Bone marrow (tissue), 2 donors: ENCODE measurements around the gene SF1.
A peak's percentile ranks its signal among the peaks of the same experiment; 100 is the strongest.

Experiments
- DNase-seq, 2 donors: peaks; one replicate each; lab custom pipeline; 2025; lab: John Stamatoyannopoulos, UW

SF1 gene

DNA sequence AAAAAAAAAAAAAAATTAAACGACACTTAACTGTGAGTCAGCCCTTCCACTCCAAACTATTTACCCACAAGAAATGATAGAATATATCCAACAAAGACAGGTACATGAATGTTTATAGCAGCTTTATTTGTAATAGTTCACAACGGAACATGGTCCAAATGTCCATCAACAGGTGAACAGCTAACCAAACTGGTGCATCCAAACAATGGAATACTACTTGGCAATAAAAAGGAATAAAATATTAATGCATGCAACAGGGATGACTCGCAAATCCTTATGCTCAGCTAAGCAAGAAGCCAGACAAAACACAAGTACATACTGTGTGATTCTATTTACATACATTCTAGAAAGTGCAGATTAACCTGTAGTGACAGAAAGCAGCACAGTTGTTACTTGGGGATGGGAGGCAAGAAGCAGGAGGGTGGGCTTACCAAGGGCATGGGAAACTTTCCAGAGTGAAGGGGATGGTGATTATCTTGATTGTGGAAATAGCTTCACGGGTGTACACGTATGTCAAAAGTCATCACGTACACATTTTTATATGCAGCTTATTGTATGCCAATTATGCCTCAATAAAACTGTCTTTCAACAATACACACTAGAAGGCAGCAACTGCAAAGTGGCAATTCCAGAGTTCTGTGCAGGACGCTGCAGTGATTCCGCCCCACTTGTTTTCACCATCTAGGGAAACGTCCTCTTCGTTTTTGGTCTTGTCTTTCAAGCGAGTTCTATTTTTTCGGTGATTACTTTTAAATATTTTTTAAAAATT, 6.7 kb upstream of the SF1 start:
- DNase-seq: no peak

DNA sequence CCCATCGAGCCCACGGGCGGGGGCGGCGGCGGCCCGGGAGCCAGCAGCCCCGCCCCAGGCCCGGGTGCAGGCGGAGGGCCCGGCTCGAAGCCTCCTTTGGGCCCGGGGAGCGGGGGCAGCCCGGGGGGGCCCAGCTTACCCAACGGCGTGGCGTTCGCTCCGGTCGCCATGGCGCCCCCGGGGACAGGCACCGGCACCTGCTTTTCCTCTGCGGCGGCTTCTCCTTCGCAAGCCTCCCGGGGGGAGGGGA, 194 bp downstream of the SF1 start:
- DNase-seq: no peak

DNA sequence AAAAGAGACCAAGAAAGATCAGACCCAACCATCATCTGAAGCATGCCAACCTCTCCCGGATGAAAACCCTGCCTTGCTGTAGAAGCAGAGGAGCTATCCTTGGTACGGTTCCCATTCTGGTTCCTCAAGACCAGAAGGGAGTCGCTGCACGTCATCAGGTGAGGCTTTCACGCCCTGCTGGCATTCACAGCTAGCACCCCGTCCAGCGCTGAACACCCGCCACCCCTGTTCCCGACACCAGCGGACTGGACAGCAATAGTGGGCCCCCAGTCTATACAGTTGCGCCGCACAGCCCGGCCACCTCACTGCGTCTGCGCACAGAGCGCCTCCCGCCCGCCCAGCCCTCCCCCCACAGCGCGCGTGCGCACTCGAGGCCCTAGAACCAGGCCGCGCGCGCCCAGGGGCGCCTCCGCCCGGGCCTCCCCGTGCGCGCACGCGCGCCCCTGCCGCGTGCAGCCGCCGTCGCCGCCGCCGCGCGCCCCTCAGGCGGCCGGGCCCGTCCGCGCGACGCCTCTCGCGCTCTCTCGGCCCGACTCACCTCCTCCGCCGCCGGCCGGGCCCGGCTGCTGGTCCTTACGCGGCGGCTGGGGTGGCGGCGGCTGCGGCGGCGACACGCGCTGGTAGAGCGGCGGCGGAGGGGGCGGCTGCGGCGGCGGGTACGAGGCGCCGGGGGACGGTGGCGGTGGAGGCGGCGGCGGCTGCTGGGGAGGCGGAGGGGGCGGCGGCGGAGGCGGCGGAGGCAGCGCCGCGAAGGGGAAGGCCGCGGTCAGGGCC, 706 bp downstream of the SF1 start:
- DNase-seq: peak; percentile 53 to 73

DNA sequence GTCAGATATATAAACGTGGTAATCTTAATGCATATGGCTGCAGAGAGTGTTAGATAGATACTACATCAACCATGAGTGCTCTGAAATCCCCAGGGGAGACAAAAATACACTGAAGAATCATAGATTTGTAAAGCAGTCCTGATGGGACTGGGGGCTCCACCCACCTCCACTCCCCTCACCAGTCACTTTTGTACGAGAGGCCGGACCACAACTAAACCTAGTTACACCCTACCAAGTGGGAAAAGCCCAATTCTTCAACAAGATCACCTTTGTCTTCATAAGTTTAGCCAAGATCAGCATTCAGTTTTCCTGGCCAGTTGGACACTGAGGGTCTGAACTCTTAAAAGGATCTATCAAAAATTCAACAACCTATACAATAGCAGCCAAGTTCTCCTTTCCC, 1.5 kb downstream of the SF1 start:
- no peak for DNase-seq

DNA sequence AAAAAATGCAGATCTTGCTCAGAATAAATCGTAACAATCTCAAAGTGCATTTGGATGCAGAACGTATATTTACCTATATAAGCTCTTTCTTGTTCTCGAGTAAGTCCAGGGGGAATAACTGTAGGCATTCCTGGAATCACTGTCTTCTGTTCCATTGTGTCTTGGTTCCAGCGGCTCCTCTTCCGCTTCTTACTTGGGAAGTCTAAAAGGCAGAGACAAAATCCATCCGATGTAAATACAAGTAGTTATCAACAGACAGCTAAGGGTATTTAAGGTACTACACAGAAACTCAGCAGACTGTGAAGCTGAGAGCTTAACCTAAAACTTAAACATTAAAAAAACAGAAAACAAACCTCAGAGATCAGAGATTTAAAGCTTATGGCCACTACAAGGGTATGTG, 1.9 kb downstream of the SF1 start:
- DNase-seq: no peak

DNA sequence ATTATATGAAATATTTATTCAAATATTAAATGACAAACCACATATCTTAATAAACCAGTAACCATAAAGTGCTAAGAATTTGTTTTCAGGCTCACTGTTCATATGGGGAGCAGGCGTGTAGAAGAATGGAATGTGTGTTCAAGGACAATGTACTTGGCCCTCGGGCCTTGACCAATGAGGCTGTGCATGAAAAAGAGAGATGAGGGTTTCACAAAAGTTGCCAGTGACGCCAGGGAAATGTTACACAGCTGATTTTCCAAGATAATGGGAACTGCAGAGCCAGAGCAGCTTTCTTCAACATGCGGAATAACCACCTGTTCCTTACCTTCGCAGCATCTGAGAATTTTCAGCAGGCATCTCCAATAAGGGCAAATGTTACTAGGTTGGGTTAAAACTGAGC, 4.2 kb downstream of the SF1 start:
- DNase-seq: no peak

DNA sequence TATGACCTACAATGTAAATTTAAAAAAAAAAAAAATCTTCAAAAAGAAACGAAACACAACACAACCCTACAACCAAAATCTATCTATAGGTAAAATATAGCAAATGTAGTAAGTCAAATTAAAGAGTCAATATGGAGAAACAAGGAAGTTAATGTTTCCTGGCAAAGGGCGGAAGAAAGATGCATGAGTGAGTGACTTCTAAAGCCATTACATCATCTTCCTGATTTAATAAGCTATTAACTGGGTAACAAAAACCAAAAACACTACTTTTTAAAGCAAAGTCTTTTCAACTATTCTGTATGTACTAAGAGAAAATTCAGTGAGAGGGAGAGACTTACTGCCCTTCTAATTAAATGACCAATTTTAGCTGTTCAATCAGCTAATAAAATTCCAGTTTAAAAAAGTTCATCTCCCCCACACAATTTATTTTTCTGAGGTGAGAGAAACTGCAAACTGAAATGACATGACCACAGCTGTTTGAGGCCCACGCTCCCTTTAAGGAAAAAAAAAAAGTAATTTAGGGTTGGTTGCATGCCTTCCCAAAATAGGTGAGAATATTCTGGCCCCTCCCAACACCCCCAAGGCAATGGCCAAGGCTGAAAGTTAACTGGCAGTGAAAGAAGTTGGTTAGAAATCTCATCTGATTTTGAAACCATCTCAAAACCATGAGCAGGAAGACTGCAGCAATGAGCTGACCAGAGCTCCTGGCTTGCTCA, 5.9 kb downstream of the SF1 start:
- peak in 1 of 2 donors; percentile 22 for DNase-seq

DNA sequence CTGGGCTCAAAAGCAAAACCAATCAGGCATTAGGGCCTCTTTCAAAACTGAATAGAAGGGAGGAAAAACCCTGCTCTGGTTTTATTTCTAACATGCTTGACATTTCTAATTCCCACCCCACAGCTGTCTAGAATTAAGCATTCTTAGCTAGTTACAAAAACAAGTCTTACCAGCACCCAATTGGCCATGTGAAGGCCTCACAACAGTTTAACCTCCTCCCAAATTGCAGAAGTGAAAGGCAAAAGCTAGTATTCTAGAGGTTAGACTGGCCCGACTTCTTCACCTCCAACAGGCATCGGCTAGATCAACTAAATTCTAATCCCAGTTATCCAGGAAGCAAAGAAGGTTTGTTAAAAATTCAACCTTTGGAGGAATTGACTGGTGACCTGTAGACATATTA, 6.5 kb downstream of the SF1 start:
- no peak for DNase-seq

DNA sequence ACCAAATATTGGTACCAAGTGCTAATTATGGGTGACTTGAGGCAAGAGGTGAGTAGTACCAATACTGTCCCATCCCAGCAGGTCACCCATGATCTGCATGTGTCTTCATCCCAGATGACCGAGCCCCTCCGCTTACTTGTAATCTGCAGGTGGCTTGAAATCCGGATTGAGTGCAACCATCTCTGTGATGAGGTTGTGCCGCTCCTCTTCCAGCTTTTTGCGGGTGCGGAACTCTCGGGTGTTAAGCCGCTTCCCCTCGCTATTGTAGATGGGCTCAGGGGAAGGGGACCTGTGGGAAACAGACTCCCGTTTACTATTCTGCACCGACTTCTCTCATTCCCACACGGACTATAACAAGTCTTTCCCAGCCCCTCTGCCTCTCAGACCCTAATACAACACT, 8.2 kb downstream of the SF1 start:
- DNase-seq: no peak

DNA sequence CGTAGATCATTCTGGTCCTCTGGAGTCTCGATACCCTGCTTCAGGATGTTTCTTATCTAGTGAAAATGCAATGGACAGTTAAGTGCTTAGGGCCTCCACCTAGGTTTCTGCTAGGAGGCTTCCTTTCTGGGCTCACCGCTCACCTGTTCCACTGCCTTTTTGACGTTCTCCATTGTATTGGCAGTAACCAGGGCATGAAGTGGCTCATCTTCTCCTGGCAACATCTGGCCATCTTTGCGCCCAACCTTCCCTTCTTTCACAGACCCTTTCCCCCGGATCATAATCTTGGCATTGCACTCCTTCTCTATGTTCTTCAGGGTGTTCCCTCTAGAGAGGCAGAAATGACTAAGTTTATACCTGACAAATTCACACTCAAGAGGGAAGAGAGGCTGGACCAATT, 9.1 kb downstream of the SF1 start:
- DNase-seq: no peak

DNA sequence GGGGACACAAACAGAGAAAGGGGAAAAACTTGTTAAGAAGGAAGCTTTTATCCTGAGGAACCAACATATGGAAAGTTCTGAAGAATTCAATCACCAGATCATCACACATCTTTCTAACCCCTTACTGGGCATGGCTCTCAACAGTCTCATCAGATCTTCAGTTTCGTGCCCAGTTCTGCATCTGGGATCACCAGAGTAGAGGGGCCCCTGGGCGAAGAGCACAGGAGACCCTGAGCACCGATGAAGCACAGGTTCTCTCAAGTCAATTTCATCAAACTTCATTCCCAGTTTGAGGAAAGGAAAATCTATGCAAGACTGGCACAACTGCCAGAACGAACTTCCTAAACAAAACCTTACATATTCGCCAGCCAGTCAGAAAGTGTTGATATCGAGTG, 10.0 kb downstream of the SF1 start:
- no peak for DNase-seq

DNA sequence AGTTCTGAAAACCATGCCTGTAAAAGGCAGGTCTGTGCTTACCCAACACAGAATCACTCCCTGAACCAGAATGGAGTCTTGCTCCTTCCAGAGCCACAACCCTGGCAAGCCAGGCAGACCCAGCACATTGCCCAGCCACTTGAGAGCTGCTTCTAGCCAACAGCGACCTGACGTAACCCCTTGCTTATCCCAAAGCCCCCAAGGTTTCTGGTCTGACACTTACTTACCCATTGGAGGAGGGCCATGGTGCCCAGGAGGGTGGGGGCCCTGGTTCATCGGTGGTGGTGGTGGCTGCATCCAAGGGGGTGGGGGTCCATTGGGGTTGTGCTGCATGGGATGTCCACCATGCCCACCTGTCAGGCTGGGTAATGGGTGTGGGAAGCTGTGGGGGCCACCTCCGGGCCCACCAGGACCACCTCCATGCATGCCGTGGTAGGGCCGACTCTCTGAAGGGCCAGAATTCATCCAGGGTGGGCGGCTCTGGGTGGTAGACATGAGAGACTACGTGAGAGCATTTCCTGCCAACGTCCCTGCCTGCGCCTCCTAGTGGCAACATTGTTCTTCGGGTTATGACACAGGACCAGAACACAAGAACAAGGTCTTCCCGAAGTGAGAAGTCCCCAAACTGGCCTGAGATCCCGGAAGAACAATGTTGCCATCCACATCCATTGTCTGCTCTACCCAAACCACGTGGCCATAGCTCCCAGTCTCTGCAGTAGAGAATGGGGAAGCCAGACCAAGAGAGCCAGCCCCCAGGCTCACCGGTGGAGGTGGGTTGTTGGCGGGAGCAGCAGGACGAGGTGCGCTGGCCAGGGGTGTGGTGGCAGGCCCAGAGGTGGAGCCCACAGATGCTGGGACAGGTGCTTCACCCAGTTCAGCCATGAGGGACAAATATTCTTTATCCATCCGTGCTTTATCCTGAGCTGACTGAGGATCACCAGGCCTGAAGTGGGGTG, 10.7 kb downstream of the SF1 start:
- peak; percentile 52 to 55 for DNase-seq

DNA sequence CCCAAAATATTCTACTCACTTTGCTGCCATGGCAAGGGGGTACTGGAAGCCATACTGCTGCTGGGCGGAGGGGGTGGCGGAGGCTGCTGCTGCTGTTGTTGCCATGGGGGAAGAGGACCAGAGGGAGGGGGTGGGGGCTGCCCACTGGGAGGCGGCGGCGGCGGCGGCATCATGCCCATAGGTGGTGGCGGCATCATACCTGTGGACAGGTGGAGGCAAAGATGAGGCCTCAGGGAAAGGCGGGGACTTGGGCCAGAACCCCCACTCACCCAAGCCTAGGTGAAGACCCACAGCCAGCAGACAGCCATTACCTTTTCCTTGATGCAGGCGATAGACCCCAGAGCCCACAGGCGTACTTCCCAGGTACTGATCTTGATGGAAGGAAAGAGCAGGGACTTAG, 11.5 kb downstream of the SF1 start:
- no peak for DNase-seq

DNA sequence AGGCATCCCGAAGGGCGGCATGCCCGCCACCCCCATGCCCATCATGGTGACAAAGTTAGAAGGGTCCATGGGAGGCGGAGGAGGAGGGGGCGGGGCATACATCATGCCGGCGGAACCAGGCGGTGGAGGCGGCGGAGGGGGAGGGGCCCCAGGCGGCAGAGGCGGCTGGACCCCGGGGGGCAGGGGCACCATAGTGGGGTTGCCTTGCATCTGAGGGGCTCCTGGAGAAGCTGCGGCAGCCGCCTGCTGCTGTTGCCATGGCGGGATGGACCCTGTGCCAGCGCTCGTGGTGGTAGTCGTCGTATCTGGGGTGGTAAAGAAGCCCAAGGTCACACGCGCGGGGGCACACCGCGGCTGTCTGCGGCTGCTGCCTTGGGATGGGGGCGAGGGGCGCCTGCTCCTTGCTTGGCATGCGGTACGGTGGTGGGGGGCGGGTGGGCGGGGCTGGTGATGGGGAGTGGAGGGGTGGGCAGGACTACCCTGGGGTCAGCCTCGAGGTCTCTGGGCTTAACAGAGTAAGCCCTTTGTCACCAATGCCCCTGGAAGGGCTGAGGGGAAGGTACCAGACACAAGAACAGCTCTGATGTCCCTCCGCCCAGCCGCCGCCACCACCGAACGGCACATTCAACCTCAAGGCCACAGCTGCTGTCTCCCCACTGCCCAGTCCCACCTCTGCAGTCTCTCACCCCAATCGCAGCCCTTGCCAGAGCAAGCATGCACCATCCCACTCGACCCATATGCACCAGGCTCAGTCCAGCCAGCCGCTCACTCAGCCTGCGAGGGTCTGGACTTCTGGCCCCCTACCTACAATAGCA, 12.3 kb downstream of the SF1 start:
- no peak for DNase-seq

DNA sequence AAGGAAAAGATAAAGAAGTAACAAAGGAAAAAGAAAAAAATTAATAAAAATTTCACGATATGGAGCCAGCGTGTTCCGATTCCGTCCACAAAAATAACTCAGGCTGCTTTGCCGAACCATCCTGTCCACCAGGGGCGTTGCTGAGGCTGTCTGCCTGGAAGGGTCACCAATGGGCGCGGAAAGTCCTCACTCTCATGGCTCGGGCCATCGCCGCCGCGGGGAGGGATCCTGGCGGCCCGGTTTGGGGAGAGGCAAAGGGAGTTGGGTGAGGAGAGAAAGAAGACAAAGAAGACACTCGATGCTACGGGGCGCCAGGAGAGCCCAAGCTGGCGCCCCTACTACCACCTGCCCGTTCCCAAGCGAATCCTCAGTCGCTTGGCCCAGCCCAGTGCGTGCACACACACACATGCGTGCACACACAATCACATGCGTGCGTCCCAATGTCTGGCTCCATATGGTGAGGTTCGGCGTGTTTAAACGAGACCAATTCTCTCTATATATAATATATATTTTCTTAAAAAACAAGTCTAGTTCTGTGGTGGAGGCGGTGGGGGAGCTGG, 13.0 kb downstream of the SF1 start:
- DNase-seq: no peak

DNA sequence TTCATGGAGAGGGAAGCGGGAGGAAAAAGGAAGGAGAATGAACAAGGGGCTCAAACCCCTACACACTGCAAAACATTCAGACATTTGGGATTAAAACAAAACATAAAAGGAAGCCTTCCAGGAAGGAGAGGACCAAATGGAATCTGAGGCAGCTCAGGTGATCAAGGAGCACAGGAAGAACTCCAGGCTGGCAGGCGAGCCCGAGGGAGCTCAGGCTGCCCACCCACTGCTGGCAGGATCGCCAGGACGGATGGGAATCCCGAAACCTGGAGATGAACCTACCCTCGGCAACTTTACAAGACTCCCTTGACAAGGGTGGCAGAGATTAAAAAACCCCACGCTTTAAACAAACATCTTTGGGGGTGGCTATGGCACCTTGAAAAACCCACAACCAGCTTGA, 13.6 kb downstream of the SF1 start:
- no peak for DNase-seq

DNA sequence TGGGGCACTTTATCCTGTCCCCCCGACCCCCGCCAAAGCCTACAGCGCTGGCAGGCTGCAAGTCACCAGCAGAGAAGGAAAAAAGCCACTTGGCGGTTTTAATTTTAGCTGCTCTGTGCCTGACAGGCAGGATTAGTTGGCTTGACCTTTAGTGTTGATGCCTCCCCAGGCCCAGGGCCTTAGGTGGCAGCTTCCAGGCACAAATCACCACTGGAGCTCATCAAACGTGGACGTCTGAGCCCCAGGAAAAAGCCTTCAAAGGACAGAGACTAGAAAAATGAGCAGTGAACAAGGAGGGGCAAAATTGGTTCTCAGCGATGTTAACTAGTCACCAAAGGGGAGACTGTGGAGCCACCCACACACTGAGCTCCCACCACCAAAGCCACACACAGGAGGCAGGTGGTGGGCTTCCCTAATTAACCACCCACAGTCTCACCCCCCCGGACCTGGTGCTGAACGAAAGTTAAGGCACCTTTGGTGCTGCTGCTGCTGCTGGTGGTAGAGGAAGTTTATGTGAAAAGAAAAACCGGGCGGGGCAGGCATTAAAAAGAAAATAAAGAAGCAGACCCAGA, 14.2 kb downstream of the SF1 start:
- DNase-seq: no peak

DNA sequence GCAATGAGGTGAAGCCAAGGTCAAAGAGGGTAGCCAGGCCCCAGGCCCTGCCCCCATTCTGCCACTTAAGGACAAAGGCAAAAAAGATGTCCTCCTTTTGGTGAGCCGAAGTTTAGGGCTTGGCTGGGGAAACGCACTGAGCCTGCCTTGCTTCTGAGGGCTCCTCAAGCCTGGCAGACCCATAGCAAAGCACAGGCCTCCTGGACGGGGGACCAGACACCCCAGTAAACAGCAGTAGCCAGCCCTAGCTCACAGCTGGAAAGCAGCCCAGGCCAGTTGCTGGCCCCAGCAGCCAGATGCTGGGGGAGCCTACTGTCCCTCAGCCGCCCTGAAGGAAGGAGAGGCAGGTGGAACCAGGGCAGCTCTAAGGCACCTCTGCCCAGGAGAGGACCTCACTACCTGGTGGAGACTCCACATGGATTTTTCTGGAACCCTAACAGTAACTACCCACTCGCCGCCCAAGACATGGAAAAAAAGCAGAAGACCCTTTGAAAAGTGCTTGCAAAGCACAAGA, 14.8 kb downstream of the SF1 start:
- DNase-seq: no peak

DNA sequence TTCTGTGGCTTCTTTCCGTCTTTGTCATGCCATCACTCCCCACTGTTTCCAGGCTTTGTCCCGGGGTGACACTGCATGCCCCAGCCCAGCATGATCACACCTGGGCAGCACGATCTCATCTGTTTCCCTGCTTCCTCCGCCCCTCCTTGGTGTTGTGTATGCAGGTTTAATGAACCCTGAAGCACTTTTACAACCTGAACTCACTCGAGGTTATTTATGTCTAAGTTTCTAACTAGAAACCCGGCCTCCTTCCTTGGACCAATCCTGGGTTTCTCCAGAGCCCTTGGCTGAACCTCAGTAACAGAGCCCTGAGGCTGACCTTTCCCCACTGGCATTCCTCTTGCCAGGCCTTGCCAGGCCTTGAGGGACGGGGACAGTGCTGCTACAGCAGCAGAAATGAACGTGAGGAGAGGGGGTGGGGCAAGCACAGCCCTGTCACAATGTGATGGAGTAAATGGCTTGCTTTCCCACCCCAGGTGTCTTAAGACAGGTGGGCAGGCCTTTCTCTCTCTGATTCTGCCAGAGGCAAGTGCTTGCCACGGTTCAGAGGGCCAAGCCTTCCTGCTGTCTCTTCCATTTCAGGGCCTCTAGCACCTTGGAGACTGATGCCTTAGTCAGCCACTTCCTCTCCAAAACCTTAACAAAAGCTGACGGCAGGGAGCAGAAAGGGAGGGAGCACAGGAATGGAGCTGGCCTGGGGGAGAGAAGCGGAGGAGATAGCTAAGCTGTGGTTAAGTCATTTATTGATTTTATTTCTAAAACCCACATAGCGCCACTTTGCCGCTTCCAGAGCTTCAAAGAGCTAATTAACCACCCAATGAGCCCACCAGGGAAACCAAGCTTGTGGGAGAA, 15.4 kb downstream of the SF1 start:
- DNase-seq: no peak
